HUDEP-2 (cell line): Measurements from ENCODE around the gene BARHL2.

Experiments used
- DNase-seq, 76 experiments: peaks; one replicate each; lab custom pipeline; 2025; ENCODE audit not compliant: unreplicated experiment in 76 of 76; lab: John Stamatoyannopoulos, UW

BARHL2 gene

GRCh38 chr1:90725657-90726424 lies 8.7 kb upstream of the BARHL2 start:
- no peak for DNase-seq

GRCh38 chr1:90724926-90725656 lies 8.0 kb upstream of the BARHL2 start:
- no peak for DNase-seq

GRCh38 chr1:90724361-90724760 lies 7.3 kb upstream of the BARHL2 start:
- no peak for DNase-seq

GRCh38 chr1:90723590-90724108 lies 6.5 kb upstream of the BARHL2 start:
- DNase-seq: peak in 2 of 76 experiments; percentile 11

- no peak for DNase-seq
Measured at GRCh38 chr1:90722874-90723589, 5.9 kb upstream of the BARHL2 start.

GRCh38 chr1:90721210-90722194 lies 4.4 kb upstream of the BARHL2 start:
- peak in 58 of 76 experiments; percentile 8 to 74 (median 44) for DNase-seq

- no peak for DNase-seq
Measured at GRCh38 chr1:90720145-90720636, 3.1 kb upstream of the BARHL2 start.

GRCh38 chr1:90719330-90720144 lies 2.4 kb upstream of the BARHL2 start:
- no peak for DNase-seq

- no peak for DNase-seq
Measured at GRCh38 chr1:90718411-90719329, 1.6 kb upstream of the BARHL2 start.

GRCh38 chr1:90717665-90718410 lies 736 bp upstream of the BARHL2 start:
- DNase-seq: peak in 5 of 76 experiments; percentile 11 to 25 (median 22)

- no peak for DNase-seq
Measured at GRCh38 chr1:90717356-90717664, 208 bp upstream of the BARHL2 start.

- no peak for DNase-seq
Measured at GRCh38 chr1:90716243-90716551, 905 bp downstream of the BARHL2 start.

GRCh38 chr1:90715309-90715708 lies 1.8 kb downstream of the BARHL2 start:
- no peak for DNase-seq

- no peak for DNase-seq
Measured at GRCh38 chr1:90714521-90714951, 2.6 kb downstream of the BARHL2 start.

GRCh38 chr1:90713741-90714509 lies 3.2 kb downstream of the BARHL2 start:
- DNase-seq: no peak

- no peak for DNase-seq
Measured at GRCh38 chr1:90712915-90713730, 4.0 kb downstream of the BARHL2 start.
